ENCODE results near the gene HRH3.

DNA sequence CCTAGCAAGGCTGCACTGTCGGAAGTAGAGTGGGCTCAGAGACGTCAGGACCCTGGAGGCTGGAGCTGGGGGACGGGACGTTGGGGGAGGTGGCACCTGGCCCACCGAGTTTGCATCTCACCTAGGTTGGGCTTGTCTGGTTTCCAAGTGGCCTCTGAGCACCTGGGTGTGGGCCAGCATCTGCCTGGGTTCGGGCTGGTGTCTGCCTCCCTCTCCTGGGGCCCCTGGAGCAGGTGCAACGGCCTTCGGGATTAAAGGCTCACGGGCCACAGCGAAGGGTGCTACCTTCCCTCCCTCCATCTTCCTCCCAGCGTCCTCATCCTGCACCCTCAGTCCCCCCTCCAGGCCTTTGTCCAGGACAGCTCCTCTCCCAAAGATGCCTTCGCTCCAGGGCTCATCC lies 6.0 kb downstream of the HRH3 start:
- TF ChIP-seq CTCF (IDR thresholded peaks at IDR 0.05) (no peak), POLR2A (IDR thresholded peaks at IDR 0.05) (no peak), POLR2AphosphoS5 (IDR thresholded peaks at IDR 0.05) (no peak)

All from prostate gland (tissue), 2 donors.